SK-N-SH (cell line): Measurements from ENCODE around the gene SEC16A. TPM values are rescaled to one million over a fixed set of nuclear protein-coding genes. Genes with fewer than 3 reads are reported as not detected.

Experiments used
- CTCF ChIA-PET: fragments of 300-600, 350-600 bp; formaldehyde crosslinking; extraction: SDS; loops from one replicate; lab custom pipeline; 2021; lab: Yijun Ruan, JAX
- POLR2A ChIA-PET: fragments of 350-600 bp; sonication (Branson Sonifier 250); formaldehyde crosslinking; extraction: SDS; loops from one replicate; lab custom pipeline; 2020; ENCODE audit warnings: antibody characterized with exemption, inconsistent platforms; lab: Yijun Ruan, JAX
- DNase-seq: peaks from one replicate; pipeline ENCODE4 v3.0.0; 2012
- H2AFZ ChIP-seq: fragments of 200-600 bp; sonication (generic); 2 replicates; pipeline ENCODE4 v1.8.1; 2016; ENCODE audit warnings: antibody characterized with exemption, mild to moderate bottlenecking, low read depth
- H3F3A ChIP-seq: fragments of 200-600 bp; sonication (generic); replicated peaks from 2 replicates; pipeline ENCODE3; 2016; ENCODE audit warnings: antibody characterized with exemption, mild to moderate bottlenecking; ENCODE audit not compliant: insufficient read depth
- H3K27ac ChIP-seq, 2 experiments: fragments of 200-500 bp in 1 of 2; fragments of 200-600 bp in 1 of 2; sonication (Bioruptor generic) in 1 of 2; sonication (generic), shearing (Covaris generic) in 1 of 2; 2 replicates each; pipeline versions ENCODE4 v1.5.1 to v1.6.1; 2014 to 2016; ENCODE audit warnings: low read depth in 2 of 2, inconsistent platforms in 1 of 2, low read length in 1 of 2, mild to moderate bottlenecking in 1 of 2, mixed read lengths in 1 of 2
- H3K27me3 ChIP-seq: fragments of 200-600 bp; sonication (generic), shearing (Covaris generic); 2 replicates; pipeline ENCODE4 v1.6.1; 2016; ENCODE audit warnings: mixed run types; ENCODE audit not compliant: insufficient read depth
- H3K36me3 ChIP-seq, 2 experiments: fragments of 200-500 bp in 1 of 2; fragments of 200-600 bp in 1 of 2; sonication (Bioruptor generic) in 1 of 2; sonication (generic) in 1 of 2; replicated peaks in 1 of 2; 2 replicates each; pipeline versions ENCODE3 to v1.5.1; 2014 to 2016; ENCODE audit warnings: low read length in 1 of 2, mild to moderate bottlenecking in 1 of 2; ENCODE audit not compliant: insufficient read depth in 2 of 2, control insufficient read depth in 1 of 2
- H3K4me1 ChIP-seq, 2 experiments: fragments of 200-500 bp in 1 of 2; fragments of 200-600 bp in 1 of 2; sonication (Bioruptor generic) in 1 of 2; sonication (generic), shearing (Covaris generic) in 1 of 2; 2 replicates each; pipeline versions ENCODE4 v1.5.1 to v1.6.1; 2014 to 2016; ENCODE audit warnings: low read depth in 1 of 2, low read length in 1 of 2, mixed run types in 1 of 2; ENCODE audit not compliant: insufficient read depth in 2 of 2, control insufficient read depth in 1 of 2
- H3K4me2 ChIP-seq: fragments of 200-600 bp; sonication (generic), shearing (Covaris generic); 2 replicates; pipeline ENCODE4 v1.6.1; 2017; ENCODE audit warnings: mixed run types
- H3K4me3 ChIP-seq, 2 experiments: fragments of 200-500 bp in 1 of 2; fragments of 200-600 bp in 1 of 2; sonication (Bioruptor generic) in 1 of 2; sonication (generic), shearing (Covaris generic) in 1 of 2; 2 replicates each; pipeline versions ENCODE4 v1.5.1 to v1.8.1; 2014 to 2016; ENCODE audit warnings: low read depth in 2 of 2, inconsistent platforms in 1 of 2, low read length in 1 of 2, mild to moderate bottlenecking in 1 of 2, mixed read lengths in 1 of 2, moderate library complexity in 1 of 2
- H3K79me2 ChIP-seq: fragments of 200-600 bp; sonication (generic); 2 replicates; pipeline ENCODE4 v1.8.1; 2017; ENCODE audit warnings: mild to moderate bottlenecking; ENCODE audit not compliant: insufficient read depth
- H3K9ac ChIP-seq: fragments of 200-600 bp; sonication (generic); 2 replicates; pipeline ENCODE4 v1.6.1; 2017; ENCODE audit warnings: mixed run types
- H3K9me2 ChIP-seq: fragments of 200-600 bp; sonication (generic); 2 replicates; pipeline ENCODE4 v1.6.1; 2017; ENCODE audit warnings: mixed run types
- H3K9me3 ChIP-seq: fragments of 200-600 bp; sonication (generic); 2 replicates; pipeline ENCODE4 v1.6.1; 2017; ENCODE audit warnings: mixed run types, mild to moderate bottlenecking, moderate library complexity
- H4K20me1 ChIP-seq: fragments of 200-600 bp; sonication (generic); 2 replicates; pipeline ENCODE4 v1.6.1; 2017; ENCODE audit warnings: mild to moderate bottlenecking, mixed run types; ENCODE audit not compliant: insufficient read depth
- CHD2 ChIP-seq: fragments of 150-350 bp; IDR thresholded peaks from 2 replicates; pipeline ENCODE4 v1.6.1; 2018; ENCODE audit warnings: low read length; ENCODE audit not compliant: partially characterized antibody
- EP300 ChIP-seq, 2 experiments: IDR thresholded peaks; 2 replicates each; pipeline versions ENCODE4 v1.4.0 to v1.6.1; 2012; ENCODE audit warnings: borderline replicate concordance in 1 of 2, low read depth in 1 of 2, low read length in 1 of 2
- EZH2phosphoT487 ChIP-seq: fragments of 200-600 bp; sonication (generic); IDR thresholded peaks from 2 replicates; pipeline ENCODE4 v1.6.1; 2017; ENCODE audit warnings: low read depth, mixed run types, mild to moderate bottlenecking, antibody characterized with exemption, moderate library complexity, borderline replicate concordance
- FOSL2 ChIP-seq: IDR thresholded peaks from 2 replicates; pipeline ENCODE4 v1.4.0; 2012; ENCODE audit warnings: low read depth, mild to moderate bottlenecking, moderate library complexity, borderline replicate concordance
- FOXJ3 ChIP-seq: sonication (generic); formaldehyde crosslinking; IDR thresholded peaks from 2 replicates; pipeline ENCODE4 v1.5.1; 2020; ENCODE audit warnings: mild to moderate bottlenecking, missing genetic modification reagents
- FOXM1 ChIP-seq: IDR thresholded peaks from 2 replicates; pipeline ENCODE4 v1.4.0; 2012; ENCODE audit warnings: low read depth, mild to moderate bottlenecking
- GABPA ChIP-seq: IDR thresholded peaks from 2 replicates; pipeline ENCODE4 v1.4.0; 2012; ENCODE audit warnings: low read depth, mild to moderate bottlenecking
- GATA2 ChIP-seq: sonication (generic); formaldehyde crosslinking; IDR thresholded peaks from 2 replicates; pipeline ENCODE4 v1.5.0; 2020; ENCODE audit warnings: mild to moderate bottlenecking, missing genetic modification reagents
- IRF3 ChIP-seq: fragments of 150-350 bp; IDR thresholded peaks from 2 replicates; pipeline ENCODE4 v1.6.1; 2016; ENCODE audit warnings: mild to moderate bottlenecking, low read depth, low read length
- MEF2A ChIP-seq: IDR thresholded peaks from 2 replicates; pipeline ENCODE4 v1.4.0; 2012; ENCODE audit warnings: low read depth, borderline replicate concordance
- MXI1 ChIP-seq: IDR thresholded peaks from 2 replicates; pipeline ENCODE4 v1.6.1; 2012; ENCODE audit warnings: mild to moderate bottlenecking, low read depth, low read length, improper control_type of control experiment
- NFIC ChIP-seq: IDR thresholded peaks from 2 replicates; pipeline ENCODE4 v1.4.0; 2012; ENCODE audit warnings: borderline replicate concordance
- POLR2AphosphoS5 ChIP-seq: IDR thresholded peaks from 2 replicates; pipeline ENCODE4 v1.6.1; 2012; ENCODE audit warnings: low read depth, low read length
- REST ChIP-seq: IDR thresholded peaks from 2 replicates; pipeline ENCODE4 v1.6.1; 2012; ENCODE audit warnings: mild to moderate bottlenecking, low read depth, low read length, moderate library complexity
- RFX5 ChIP-seq: IDR thresholded peaks from 2 replicates; pipeline ENCODE4 v1.6.1; 2012; ENCODE audit warnings: mild to moderate bottlenecking, improper control_type of control experiment, low read length
- RXRA ChIP-seq: IDR thresholded peaks from 2 replicates; pipeline ENCODE4 v1.4.0; 2012; ENCODE audit warnings: low read depth, mild to moderate bottlenecking, borderline replicate concordance
- SIN3A ChIP-seq: IDR thresholded peaks from 2 replicates; pipeline ENCODE4 v1.6.1; 2012; ENCODE audit warnings: low read depth, mild to moderate bottlenecking, low read length, moderate library complexity, borderline replicate concordance
- TAF1 ChIP-seq: IDR thresholded peaks from 2 replicates; pipeline ENCODE4 v1.6.1; 2012; ENCODE audit warnings: low read depth, mild to moderate bottlenecking, low read length, moderate library complexity, borderline replicate concordance
- USF1 ChIP-seq: IDR thresholded peaks from 2 replicates; pipeline ENCODE4 v1.4.0; 2012; ENCODE audit warnings: low read depth, borderline replicate concordance
- USF2 ChIP-seq: fragments of 150-350 bp; IDR thresholded peaks from 2 replicates; pipeline ENCODE4 v1.6.1; 2017; ENCODE audit warnings: antibody characterized with exemption, low read length, low read depth, borderline replicate concordance
- WGBS: methylation state at CpG from one replicate; pipeline ENCODE4 v1.1.6; 2017; ENCODE audit warnings: low lambda C conversion rate; 5-methylcytosine and 5-hydroxymethylcytosine counted together
- polyA plus RNA-seq, 3 experiments: library from polyadenylated mRNA; depleted of rRNA; stranded (reverse); fragments of >200 nt; gene quantifications; 2 replicates each; pipeline ENCODE4 v1.2.3, GENCODE V29; 2012

The SEC16A gene
- polyA plus RNA-seq, 1 of the 3 experiments (the other 2 are of a cell fraction), result 25.9 TPM

GRCh38 chr9:136467766-136468165 is 15.1 kb downstream of the SEC16A start:
- Histone ChIP-seq H3F3A (no peaks in the 10 kb centered on the region), H3K4me1 (no peaks in the 10 kb centered on the region), H3K27ac (no peak overlapping the region), H3K27me3 (no peaks in the 10 kb centered on the region), H4K20me1 (peaks cover 52% of the 10 kb centered on the region), H3K4me2 (no peak overlapping the region), H3K9me2 (no peaks in the 10 kb centered on the region), H3K9me3 (no peaks in the 10 kb centered on the region), H3K36me3 (peaks cover 41 to 91% of the 10 kb centered on the region in 2 experiments), H3K4me3 (no peak overlapping the region), H2AFZ (no peak overlapping the region), H3K9ac (no peak overlapping the region), H3K79me2 (peaks cover 69% of the 10 kb centered on the region)
- ChIA-PET POLR2A (no interaction called here), CTCF (interaction anchor here (0.6 kb wide), 1 partner anchor 251 kb away, joined by 4 read pairs; no protein-coding TSS in a partner anchor)
- TF ChIP-seq GATA2 (no peak), RFX5 (no peak), REST (no peak), EP300 (IDR thresholded peaks at IDR 0.05; ENCODE audit: borderline replicate concordance in 1 of 2, low read depth in 1 of 2, low read length in 1 of 2) (no peak), CHD2 (no peak), EZH2phosphoT487 (no peak)
- 94% methylated on average over 12 of the region's 15 CpGs for WGBS
- DNase-seq, result no peak

- H3K27me3 ChIP-seq, result no peaks in the 10 kb centered on the region
- no peak overlapping the region for H3K4me2 ChIP-seq
- peaks cover 36% of the 10 kb centered on the region for H4K20me1 ChIP-seq
- no peak overlapping the region for H3K4me3 ChIP-seq
- no peak overlapping the region for H3K9ac ChIP-seq
- H3K9me2 ChIP-seq, result no peaks in the 10 kb centered on the region
- ChIA-PET CTCF (interaction anchor here (1.6 kb wide), 1 partner anchor 14 kb away, joined by 3 read pairs; no protein-coding TSS in a partner anchor), POLR2A (no interaction called here)
- H3F3A ChIP-seq, result no peaks in the 10 kb centered on the region
- H3K79me2 ChIP-seq, result peaks cover 64% of the 10 kb centered on the region
- H2AFZ ChIP-seq, result no peak overlapping the region
- no peak for DNase-seq
- H3K9me3 ChIP-seq, result no peaks in the 10 kb centered on the region
- WGBS, result 96% methylated on average over 24 of the region's 30 CpGs
- H3K36me3 ChIP-seq, result peaks cover 41 to 86% of the 10 kb centered on the region in 2 experiments
- H3K27ac ChIP-seq, result no peak overlapping the region
- no peaks in the 10 kb centered on the region for H3K4me1 ChIP-seq
- TF ChIP-seq FOXJ3 (CRISPR knock-in tag) (no peak), POLR2AphosphoS5 (no peak), USF2 (no peak), RXRA (no peak), MEF2A (no peak), SIN3A (no peak), NFIC (no peak), GABPA (no peak), FOXM1 (no peak), GATA2 (no peak), CHD2 (no peak), MXI1 (no peak), USF1 (no peak), TAF1 (no peak), IRF3 (no peak), FOSL2 (no peak)
Observed at GRCh38 chr9:136466155-136466541, 16.7 kb downstream of the SEC16A start.
